Left cardiac atrium (tissue), 4 donors: ENCODE data around the gene PABPC1L2B. TPM values are rescaled to one million over a fixed set of nuclear protein-coding genes. Genes with fewer than 3 reads are reported as not detected.
"Not testable (repeated sequence)": the region's sequence is repeated elsewhere in the genome, so short reads cannot be mapped to it uniquely, and the experiment has no call there.

Experiments
- ATAC-seq, 2 donors: fragments of 200-7000 bp; cut with Tn5 transposase; one replicate each; pipeline ENCODE4 v1.9.1; 2020; ENCODE audit warnings: mild to moderate bottlenecking in 2 of 2, moderate library complexity in 2 of 2
- DNase-seq: peaks from one replicate; pipeline ENCODE4 v3.0.0-alpha.2; 2020
- intact Hi-C, 2 donors: fragments of 100-400 bp; cut with DNase I; formaldehyde crosslinking; loops; one replicate each; pipeline versions ENCODE4 v1.14.1 to v1.15.1; 2022 to 2023
- long read RNA-seq: library from polyadenylated mRNA; unstranded; transcript quantifications from one replicate; pipeline ENCODE4 v2.0.0, GENCODE V29; 2021
- total RNA-seq, 2 donors: library from RNA; stranded (reverse); fragmentation: NEBNext Ultra II Directional; extraction: Animal tissue kit (Norgen Biotek cat#: 25700); gene quantifications; one replicate each; pipeline ENCODE4 v1.2.1, GENCODE V29; 2021
- donor health status: DM: no; HTN: yes; CAD: no.
- donor health status: DM: no; HTN: yes; CAD: no; lungs with severe emphysema.
- donor health status: DM: yes; HTN: yes; CAD: no.
- donor health status: Dilated cardiomyopathy.

The PABPC1L2B gene
- total RNA-seq: not detected
- long read RNA-seq: 0 reads

DNA sequence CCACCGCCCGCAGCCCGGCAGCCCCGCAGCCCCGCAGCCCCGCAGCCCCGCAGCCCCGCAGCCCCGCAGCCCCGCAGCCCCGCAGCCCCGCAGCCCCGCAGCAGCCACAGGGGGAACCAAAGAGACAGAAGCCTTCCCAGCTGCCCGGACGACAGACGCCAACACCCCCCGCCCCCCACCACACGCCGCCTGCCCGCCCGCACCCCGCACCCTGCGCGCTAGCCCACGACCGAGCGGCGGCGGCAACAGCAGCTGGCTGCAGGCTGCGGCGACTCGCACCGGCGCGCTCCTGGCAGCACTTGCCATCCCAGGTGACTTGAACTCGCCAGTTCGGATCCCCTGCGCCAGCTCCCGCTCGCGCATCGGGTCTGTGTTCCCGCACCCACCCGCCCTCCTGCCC, at the start of gene PABPC1L2B:
PABPC1L2B (plus strand) TSS at position 207 of the 400 bp plus-strand sequence. CDS start 704 bp downstream, outside the sequence.
- ATAC-seq, intact Hi-C loops, DNase-seq: not testable (repeated sequence)

DNA sequence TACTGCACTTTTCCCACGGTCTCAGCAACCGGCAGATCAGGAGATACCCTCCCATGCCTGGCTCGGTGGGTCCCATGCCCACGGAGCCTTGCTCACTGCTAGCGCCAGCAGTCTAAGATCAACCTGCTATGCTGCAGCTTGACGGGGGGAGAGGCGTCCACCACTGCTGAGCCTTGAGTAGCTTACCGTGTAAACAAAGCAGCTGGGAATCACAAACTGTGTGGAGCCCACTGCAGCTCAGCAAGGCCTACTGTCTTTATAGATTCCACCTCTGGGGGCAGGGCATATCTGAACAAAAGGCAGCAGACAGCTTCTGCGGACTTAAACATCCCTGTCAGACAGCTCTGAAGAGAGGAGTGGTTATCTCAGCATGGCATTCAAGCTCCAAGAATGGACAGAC, 42.8 kb upstream of the PABPC1L2B start:
- ATAC-seq, DNase-seq, intact Hi-C loops: not testable (repeated sequence)

DNA sequence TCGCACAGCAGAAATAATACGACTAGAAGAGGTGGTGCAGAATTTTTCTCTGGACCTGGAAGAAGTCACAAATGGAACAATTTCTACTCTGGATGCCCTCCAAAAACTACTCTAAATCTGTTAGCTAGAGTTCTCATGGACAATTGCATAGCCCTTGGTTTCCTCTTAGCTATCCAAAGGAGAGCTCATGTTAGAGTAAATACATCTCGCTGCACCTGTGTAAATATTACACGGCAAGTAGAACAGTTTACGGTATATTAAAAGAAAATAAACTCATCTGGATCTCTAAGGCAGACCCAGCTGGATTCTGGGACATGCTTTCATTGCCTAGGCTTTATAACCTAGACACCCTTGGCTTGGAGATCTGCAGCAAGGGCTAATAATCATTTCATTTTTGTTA, 30.9 kb upstream of the PABPC1L2B start:
- intact Hi-C loops, ATAC-seq, DNase-seq: not testable (repeated sequence)

DNA sequence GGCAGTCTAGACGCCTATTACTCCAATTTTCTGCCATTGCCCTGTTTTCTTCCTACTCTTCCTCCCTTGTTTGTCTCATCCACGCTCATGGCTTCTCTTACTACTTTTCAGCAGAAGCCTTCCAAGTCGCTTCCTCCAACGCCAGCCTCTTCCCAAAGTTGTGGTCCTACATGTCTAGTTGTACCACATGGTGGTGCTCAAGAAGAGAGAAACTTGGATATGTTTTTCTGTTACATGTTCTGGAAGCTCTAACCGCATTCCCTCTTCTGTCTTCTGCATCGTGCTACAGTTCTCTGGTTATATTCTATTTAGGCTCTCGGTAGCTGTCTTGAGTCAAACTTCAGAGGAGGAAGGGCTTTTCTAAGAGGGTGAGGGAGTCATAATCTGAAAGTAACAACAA, 27.9 kb upstream of the PABPC1L2B start:
- intact Hi-C loops, ATAC-seq, DNase-seq: not testable (repeated sequence)

DNA sequence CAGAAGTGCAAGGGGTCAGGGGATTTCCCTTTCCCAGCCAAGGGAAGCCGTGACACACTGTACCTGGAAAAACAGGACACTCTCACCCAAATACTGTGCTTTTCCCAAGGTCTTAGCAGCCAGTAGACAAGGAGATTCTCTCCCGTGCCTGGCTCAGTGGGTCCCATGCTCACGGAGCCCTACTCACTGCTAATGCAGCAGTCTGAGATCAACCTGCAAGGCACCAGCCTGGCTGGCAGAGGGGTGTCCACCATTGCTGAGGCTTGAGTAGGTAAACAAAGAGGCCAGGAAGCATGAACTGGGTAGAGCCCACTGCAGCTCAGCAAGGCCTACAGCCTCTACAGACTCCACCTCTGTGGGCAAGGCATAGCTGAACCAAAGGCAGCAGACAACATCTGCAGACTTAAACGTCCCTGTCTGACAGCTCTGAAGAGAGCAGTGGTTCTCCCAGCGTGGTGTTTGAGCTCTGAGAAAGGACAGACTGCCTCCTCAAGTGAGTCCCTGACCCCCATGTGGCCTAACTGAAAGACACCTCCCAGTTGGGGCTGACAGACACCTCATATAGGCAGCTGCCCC, 21.8 kb upstream of the PABPC1L2B start:
- DNase-seq, ATAC-seq, intact Hi-C loops: not testable (repeated sequence)

DNA sequence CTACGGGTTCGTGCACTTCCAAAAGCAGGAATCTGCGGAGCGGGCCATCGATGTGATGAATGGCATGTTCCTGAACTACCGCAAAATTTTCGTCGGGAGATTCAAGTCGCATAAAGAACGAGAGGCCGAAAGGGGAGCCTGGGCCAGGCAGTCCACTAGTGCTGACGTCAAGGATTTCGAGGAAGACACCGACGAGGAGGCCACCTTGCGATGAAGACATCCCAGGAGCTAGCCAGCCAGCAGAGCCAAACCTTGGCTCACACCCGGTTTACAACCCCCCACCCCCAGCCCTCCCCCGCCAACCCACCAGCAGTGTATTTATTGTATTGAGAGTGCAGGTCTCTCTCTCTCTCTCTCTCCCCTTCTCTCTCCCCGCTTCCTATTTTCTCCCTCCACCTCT, 1.3 kb downstream of the PABPC1L2B start:
- intact Hi-C loops, DNase-seq, ATAC-seq: not testable (repeated sequence)

DNA sequence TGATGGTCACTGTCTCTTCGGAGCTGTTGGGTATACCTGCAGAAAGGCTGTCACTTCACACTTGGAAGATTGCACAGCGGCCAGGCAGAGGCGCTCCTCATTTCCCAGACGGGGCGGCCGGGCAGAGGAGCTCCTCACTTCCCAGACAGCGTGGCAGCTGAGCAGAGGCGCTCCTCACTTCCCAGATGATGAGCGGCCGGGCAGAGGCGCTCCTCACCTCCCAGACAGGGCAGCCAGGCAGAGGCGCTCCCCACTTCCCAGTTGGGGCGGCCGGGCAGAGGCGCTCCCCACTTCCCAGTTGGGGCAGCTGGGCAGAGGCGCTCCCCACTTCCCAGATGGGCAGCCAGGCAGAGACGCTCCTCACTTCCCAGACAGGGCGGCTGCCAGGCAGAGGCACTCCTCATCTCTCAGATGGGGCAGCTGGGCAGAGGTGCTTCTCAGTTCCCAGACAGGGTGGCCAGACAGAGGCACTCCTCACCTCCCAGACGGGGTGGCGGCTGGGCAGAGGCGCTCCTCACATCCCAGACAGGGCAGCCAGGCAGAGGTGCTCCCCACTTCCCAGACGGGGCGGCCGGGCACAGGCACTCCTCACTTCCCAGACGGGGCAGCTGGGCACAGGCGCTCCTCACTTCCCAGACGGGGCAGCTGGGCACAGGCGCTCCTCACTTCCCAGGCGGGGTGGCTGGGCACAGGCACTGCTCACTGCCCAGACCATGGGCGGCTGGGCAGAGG, 18.8 kb downstream of the PABPC1L2B start:
- intact Hi-C loops: no loop called here
- no peak for DNase-seq
- no peak for ATAC-seq

DNA sequence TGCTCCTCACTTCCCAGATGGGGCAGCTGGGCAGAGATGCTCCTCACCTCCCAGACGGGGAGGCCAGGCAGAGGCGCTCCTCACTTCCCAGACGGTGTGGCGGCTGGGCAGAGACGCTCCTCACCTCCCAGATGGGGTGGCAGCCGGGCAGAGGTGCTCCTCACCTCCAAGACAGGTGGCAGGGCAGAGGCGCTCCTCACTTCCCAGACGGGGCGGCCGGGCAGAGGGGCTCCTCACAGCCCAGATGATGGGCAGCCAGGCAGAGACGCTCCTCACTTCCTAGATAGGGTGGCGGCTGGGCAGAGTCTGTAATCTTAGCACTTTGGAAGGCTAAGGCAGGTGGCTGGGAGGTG, 19.3 kb downstream of the PABPC1L2B start:
- DNase-seq, ATAC-seq, intact Hi-C loops: not testable (repeated sequence)

DNA sequence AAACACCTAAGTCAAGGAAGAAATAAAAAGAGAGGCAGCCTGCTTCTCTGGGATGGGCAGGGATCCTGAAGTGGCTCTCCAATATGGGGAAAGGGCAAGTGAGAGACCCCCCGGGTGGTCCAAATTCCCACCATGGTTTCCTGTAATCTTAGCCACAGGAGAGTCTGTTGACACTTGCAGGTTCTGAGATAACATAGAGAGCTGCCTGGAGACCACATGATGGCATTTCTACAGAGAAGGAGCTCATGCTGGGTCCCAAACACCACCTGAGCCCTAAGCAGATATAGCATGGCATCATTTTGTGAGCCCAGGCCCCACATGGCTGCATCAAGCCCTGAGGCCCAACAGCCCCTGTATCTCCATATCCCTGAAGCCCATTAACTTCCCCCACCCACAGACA, 26.1 kb downstream of the PABPC1L2B start:
- DNase-seq: no peak
- intact Hi-C loops: no loop called here
- ATAC-seq: no peak

Other genes starting within 250 kb of the PABPC1L2B start
- not detected for gene DMRTC1B, start 226.0 kb upstream of the PABPC1L2B start, total RNA-seq
- not detected for gene FAM236B, start 220.3 kb upstream of the PABPC1L2B start, total RNA-seq
- not detected for gene FAM236D, start 194.7 kb upstream of the PABPC1L2B start, total RNA-seq
- not detected for gene FAM236C, start 90.3 kb upstream of the PABPC1L2B start, total RNA-seq
- gene FAM236A, start 64.7 kb upstream of the PABPC1L2B start, total RNA-seq: not detected
- gene DMRTC1, start 59.1 kb upstream of the PABPC1L2B start, total RNA-seq: not detected
- not detected for gene PABPC1L2A, start 76.6 kb downstream of the PABPC1L2B start, total RNA-seq
- 1 to 10 TPM; 6.9 to 7.7 TPM for gene NAP1L2, start 211.9 kb downstream of the PABPC1L2B start, total RNA-seq